ENCODE data around the gene GRB10.

Gene GRB10

DNA sequence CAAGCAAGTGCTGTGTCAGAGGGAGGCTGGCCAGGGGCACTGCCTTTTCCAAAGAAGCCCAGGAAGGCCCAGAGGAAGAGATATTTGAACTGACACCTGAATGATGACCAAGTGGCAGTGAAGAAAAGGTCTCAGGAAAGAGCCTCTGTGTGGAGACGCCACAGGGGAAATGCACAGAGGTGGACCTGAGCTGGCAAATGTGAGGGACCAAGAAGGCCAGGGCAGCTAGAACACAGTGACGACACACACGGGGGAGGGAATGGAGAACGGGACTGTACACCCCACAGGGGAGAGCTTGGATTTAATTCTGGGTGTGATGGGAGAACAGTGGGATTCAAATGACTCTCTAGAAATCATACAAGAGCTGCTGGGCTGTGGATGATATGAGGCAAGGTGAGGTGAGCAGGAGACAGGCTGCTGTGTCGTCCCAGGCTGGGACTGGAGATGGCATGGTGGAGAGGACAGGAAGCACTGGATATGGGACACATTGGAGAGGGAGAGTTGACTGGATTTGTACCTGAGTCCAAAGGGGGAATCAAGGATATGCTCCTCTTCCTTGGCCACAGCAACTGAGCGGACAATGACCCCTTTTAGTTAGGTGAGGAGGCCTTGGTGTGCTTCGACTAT lies 133.3 kb downstream of the GRB10 start:
- H3K27ac ChIP-seq (ENCODE audit: low read length) = no peak overlapping the region
- H3K9ac ChIP-seq (ENCODE audit: low read depth, low read length) = no peak overlapping the region
- ATAC-seq (ENCODE audit: insufficient read depth, low read depth) = no peak
- H3K79me2 ChIP-seq (ENCODE audit: insufficient read depth, low read length) = no peaks in the 10 kb centered on the region
- no peak for TF ChIP-seq EZH2 (IDR thresholded peaks at IDR 0.05; ENCODE audit: borderline replicate concordance, low read depth, low read length, severe bottlenecking)
- TF ChIP-seq, protein P1, sequence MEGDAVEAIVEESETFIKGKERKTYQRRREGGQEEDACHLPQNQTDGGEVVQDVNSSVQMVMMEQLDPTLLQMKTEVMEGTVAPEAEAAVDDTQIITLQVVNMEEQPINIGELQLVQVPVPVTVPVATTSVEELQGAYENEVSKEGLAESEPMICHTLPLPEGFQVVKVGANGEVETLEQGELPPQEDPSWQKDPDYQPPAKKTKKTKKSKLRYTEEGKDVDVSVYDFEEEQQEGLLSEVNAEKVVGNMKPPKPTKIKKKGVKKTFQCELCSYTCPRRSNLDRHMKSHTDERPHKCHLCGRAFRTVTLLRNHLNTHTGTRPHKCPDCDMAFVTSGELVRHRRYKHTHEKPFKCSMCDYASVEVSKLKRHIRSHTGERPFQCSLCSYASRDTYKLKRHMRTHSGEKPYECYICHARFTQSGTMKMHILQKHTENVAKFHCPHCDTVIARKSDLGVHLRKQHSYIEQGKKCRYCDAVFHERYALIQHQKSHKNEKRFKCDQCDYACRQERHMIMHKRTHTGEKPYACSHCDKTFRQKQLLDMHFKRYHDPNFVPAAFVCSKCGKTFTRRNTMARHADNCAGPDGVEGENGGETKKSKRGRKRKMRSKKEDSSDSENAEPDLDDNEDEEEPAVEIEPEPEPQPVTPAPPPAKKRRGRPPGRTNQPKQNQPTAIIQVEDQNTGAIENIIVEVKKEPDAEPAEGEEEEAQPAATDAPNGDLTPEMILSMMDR (IDR thresholded peaks at IDR 0.05; ENCODE audit: borderline replicate concordance, extremely low read depth, low read length, poor library complexity, severe bottlenecking) = no peak
- H3K4me2 ChIP-seq (ENCODE audit: insufficient read depth, low read length) = no peak overlapping the region
- no peak for DNase-seq
- no peaks in the 10 kb centered on the region for H3K4me1 ChIP-seq (ENCODE audit: insufficient read depth, low read length)
- H3K4me3 ChIP-seq (ENCODE audit: low read depth in 1 of 2, low read length in 2 of 2) = no peak overlapping the region
- no peaks in the 10 kb centered on the region for H3K9me3 ChIP-seq (ENCODE audit: insufficient read depth, low read length, severe bottlenecking)
- H3K27me3 ChIP-seq (ENCODE audit: insufficient read depth, low read length, poor library complexity) = peaks cover 41% of the 10 kb centered on the region
- no peaks in the 10 kb centered on the region for H4K20me1 ChIP-seq (ENCODE audit: insufficient read depth, low read length)
- no peaks in the 10 kb centered on the region for H3K36me3 ChIP-seq (ENCODE audit: insufficient read depth, low read length)
- H2AFZ ChIP-seq (ENCODE audit: low read depth, low read length) = no peak overlapping the region

DNA sequence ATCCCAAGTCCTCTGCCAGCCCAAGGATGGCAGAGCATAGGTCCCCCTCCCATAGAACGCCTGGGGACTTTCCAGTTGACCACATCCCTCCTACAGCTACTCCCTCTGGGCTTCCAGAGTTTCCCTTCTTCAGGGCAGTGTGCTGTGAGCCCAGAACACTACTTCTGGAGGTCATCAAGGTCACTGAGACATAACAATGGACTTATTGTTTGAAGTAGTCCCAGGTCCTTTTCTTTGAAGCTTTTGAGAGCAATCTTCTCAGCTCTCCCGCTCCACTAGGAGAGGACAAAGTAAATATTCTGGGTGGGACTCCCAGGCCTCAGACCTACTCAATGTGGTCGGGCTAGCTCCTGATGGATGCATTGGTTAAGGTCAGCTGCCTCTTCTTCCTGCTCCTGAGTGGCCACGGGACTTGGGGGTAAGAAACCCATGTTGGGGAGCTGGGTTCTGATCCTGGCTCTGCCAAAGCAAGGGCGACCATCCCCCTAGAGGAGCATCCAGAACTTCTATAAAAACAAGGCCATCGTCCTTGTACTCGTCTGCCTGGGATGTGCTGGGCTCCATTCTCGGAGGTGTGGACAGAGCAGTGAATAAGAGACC lies 134.0 kb downstream of the GRB10 start:
- DNase-seq (no peak), ATAC-seq (ENCODE audit: insufficient read depth, low read depth) (no peak)
- Histone ChIP-seq H3K79me2 (ENCODE audit: insufficient read depth, low read length) (no peaks in the 10 kb centered on the region), H2AFZ (ENCODE audit: low read depth, low read length) (no peak overlapping the region), H3K4me1 (ENCODE audit: insufficient read depth, low read length) (no peaks in the 10 kb centered on the region), H3K27me3 (ENCODE audit: insufficient read depth, low read length, poor library complexity) (peaks cover 35% of the 10 kb centered on the region), H4K20me1 (ENCODE audit: insufficient read depth, low read length) (no peaks in the 10 kb centered on the region), H3K27ac (ENCODE audit: low read length) (no peak overlapping the region), H3K36me3 (ENCODE audit: insufficient read depth, low read length) (no peaks in the 10 kb centered on the region), H3K4me3 (ENCODE audit: low read depth in 1 of 2, low read length in 2 of 2) (no peak overlapping the region), H3K9ac (ENCODE audit: low read depth, low read length) (no peak overlapping the region), H3K4me2 (ENCODE audit: insufficient read depth, low read length) (no peak overlapping the region), H3K9me3 (ENCODE audit: insufficient read depth, low read length, severe bottlenecking) (no peaks in the 10 kb centered on the region)
- TF ChIP-seq, protein P1 (IDR thresholded peaks at IDR 0.05; ENCODE audit: borderline replicate concordance, extremely low read depth, low read length, poor library complexity, severe bottlenecking) = no peak
- TF ChIP-seq EZH2 (IDR thresholded peaks at IDR 0.05; ENCODE audit: borderline replicate concordance, low read depth, low read length, severe bottlenecking) = no peak

- Histone ChIP-seq H3K4me3 (ENCODE audit: low read depth in 1 of 2, low read length in 2 of 2) (no peak overlapping the region), H2AFZ (ENCODE audit: low read depth, low read length) (no peak overlapping the region), H3K36me3 (ENCODE audit: insufficient read depth, low read length) (no peaks in the 10 kb centered on the region), H4K20me1 (ENCODE audit: insufficient read depth, low read length) (no peaks in the 10 kb centered on the region), H3K27ac (ENCODE audit: low read length) (no peak overlapping the region), H3K9me3 (ENCODE audit: insufficient read depth, low read length, severe bottlenecking) (no peaks in the 10 kb centered on the region), H3K27me3 (ENCODE audit: insufficient read depth, low read length, poor library complexity) (peaks cover 31% of the 10 kb centered on the region), H3K4me1 (ENCODE audit: insufficient read depth, low read length) (no peaks in the 10 kb centered on the region), H3K4me2 (ENCODE audit: insufficient read depth, low read length) (no peak overlapping the region), H3K79me2 (ENCODE audit: insufficient read depth, low read length) (no peaks in the 10 kb centered on the region), H3K9ac (ENCODE audit: low read depth, low read length) (no peak overlapping the region)
- TF ChIP-seq, protein P1 (IDR thresholded peaks at IDR 0.05; ENCODE audit: borderline replicate concordance, extremely low read depth, low read length, poor library complexity, severe bottlenecking) = no peak
- TF ChIP-seq EZH2 (IDR thresholded peaks at IDR 0.05; ENCODE audit: borderline replicate concordance, low read depth, low read length, severe bottlenecking) = no peak
- no peak for ATAC-seq (ENCODE audit: insufficient read depth, low read depth)
- DNase-seq = no peak
Observed at GRCh38 chr7:50648076-50648475, 134.6 kb downstream of the GRB10 start.
